Measurements from ENCODE around the gene C1QL4. TPM values are rescaled to one million over a fixed set of nuclear protein-coding genes. Genes with fewer than 3 reads are reported as not detected.

C1QL4 gene
- total and polyA plus RNA-seq, 9 of the 15 experiments (the other 6 are each of a cell fraction or from before 2014, with no cell fraction given) = 0.08 to 2.1 (median 0.31) TPM

GRCh38 chr12:49301760-49302159 is 35.2 kb downstream of the C1QL4 start (continued):
- TF ChIP-seq ZNF589 (CRISPR knock-in tag; IDR thresholded peaks at IDR 0.05; ENCODE audit: low read depth) = no peak
- TF ChIP-seq SMARCA4 (IDR thresholded peaks at IDR 0.05) = peak; percentile 36; the same call in 1 of the 2 replicates
- no peak for TF ChIP-seq THAP7 (CRISPR knock-in tag; IDR thresholded peaks at IDR 0.05)
- TF ChIP-seq CREM (IDR thresholded peaks at IDR 0.05; ENCODE audit: low read depth) = peak; percentile 78
- TF ChIP-seq SMARCE1 (IDR thresholded peaks at IDR 0.05) = 0 out of 2 replicates have a peak, but pooled peaks have one; percentile 31
- TF ChIP-seq RCOR1 (IDR thresholded peaks at IDR 0.05; ENCODE audit: borderline replicate concordance in 1 of 2, low read depth in 2 of 2, low read length in 2 of 2) = peak in 1 of 2 experiments; percentile 28; a peak in 1 of 4 replicates
- TF ChIP-seq PKNOX1 (IDR thresholded peaks at IDR 0.05) = 0 out of 2 replicates have a peak, but pooled peaks have one; percentile 33
- TF ChIP-seq POLR2AphosphoS2 (IDR thresholded peaks at IDR 0.05; ENCODE audit: low read length) = no peak
- TF ChIP-seq JUND (IDR thresholded peaks at IDR 0.05; ENCODE audit: borderline replicate concordance, low read depth, low read length) = 0 out of 2 replicates have a peak, but pooled peaks have one; percentile 11
- peak; percentile 43; the same call in 1 of the 3 replicates for TF ChIP-seq JUND (tag; IDR thresholded peaks at IDR 0.05; ENCODE audit: borderline replicate concordance, low read depth, low read length)
- peak; percentile 64 for TF ChIP-seq GABPA (tag; conservative IDR thresholded peaks at IDR 0.05; ENCODE audit: low read depth)
- peak in 1 of 2 experiments; percentile 32; a peak in 1 of 4 replicates for TF ChIP-seq ARNT (IDR thresholded peaks at IDR 0.05)
- no peak for TF ChIP-seq AFF4 (CRISPR knock-in tag; IDR thresholded peaks at IDR 0.05)
- TF ChIP-seq ATF1 (CRISPR knock-in tag; IDR thresholded peaks at IDR 0.05) = no peak
- TF ChIP-seq ATF1 (tag; IDR thresholded peaks at IDR 0.05) = peak; percentile 55; the same call in 1 of the 2 replicates
- 0 out of 2 replicates have a peak, but pooled peaks have one; percentile 15 for TF ChIP-seq HDAC2 (IDR thresholded peaks at IDR 0.05)
- TF ChIP-seq NCOR1 (IDR thresholded peaks at IDR 0.05) = no peak

All from K562 (cell line).